IPS-18a (cell line): ENCODE measurements around the gene PCARE.
"Not testable (repeated sequence)": the region's sequence is repeated elsewhere in the genome, so short reads cannot be mapped to it uniquely, and the experiment has no call there.

Source experiments
- H3K27ac ChIP-seq: one replicate; pipeline ENCODE4 v1.5.1; 2013; ENCODE audit warnings: low read length
- H3K27me3 ChIP-seq: one replicate; pipeline ENCODE4 v1.6.1; 2013; ENCODE audit warnings: mild to moderate bottlenecking, low read length; ENCODE audit not compliant: control insufficient read depth, insufficient read depth
- H3K36me3 ChIP-seq: one replicate; pipeline ENCODE4 v1.6.1; 2013; ENCODE audit warnings: low read depth, low read length; ENCODE audit not compliant: control insufficient read depth
- H3K4me1 ChIP-seq: one replicate; pipeline ENCODE4 v1.6.1; 2013; ENCODE audit warnings: low read depth, low read length; ENCODE audit not compliant: control insufficient read depth
- H3K4me3 ChIP-seq: one replicate; pipeline ENCODE4 v1.5.1; 2013; ENCODE audit warnings: low read length
- H3K9ac ChIP-seq: one replicate; pipeline ENCODE4 v1.6.1; 2013; ENCODE audit warnings: mild to moderate bottlenecking, low read length, moderate library complexity
- H3K9me3 ChIP-seq: one replicate; pipeline ENCODE4 v1.6.1; 2013; ENCODE audit warnings: low read depth, low read length; ENCODE audit not compliant: control insufficient read depth

The PCARE gene

DNA sequence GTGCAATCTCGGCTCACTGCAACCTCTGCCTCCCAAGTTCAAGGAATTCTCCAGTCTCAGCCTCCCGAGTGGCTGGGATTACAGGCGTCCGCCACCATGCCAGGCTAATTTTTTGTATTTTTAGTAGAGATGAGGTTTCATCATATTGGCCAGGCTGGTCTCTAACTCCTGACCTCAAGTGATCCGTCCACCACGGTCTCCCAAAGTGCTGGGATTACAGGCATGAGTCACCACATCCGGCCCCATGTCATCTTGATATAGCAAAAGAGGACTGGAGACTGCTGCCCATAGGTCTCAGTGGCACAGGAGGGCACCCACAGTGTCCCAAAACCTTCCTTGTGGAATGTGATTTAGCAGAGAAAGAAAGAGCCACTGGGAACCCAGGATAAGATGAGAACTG, 16.0 kb upstream of the PCARE start:
- not testable (repeated sequence) for H3K36me3 ChIP-seq, H3K27me3 ChIP-seq, H3K4me3 ChIP-seq, H3K9ac ChIP-seq, H3K4me1 ChIP-seq, H3K27ac ChIP-seq, H3K9me3 ChIP-seq

DNA sequence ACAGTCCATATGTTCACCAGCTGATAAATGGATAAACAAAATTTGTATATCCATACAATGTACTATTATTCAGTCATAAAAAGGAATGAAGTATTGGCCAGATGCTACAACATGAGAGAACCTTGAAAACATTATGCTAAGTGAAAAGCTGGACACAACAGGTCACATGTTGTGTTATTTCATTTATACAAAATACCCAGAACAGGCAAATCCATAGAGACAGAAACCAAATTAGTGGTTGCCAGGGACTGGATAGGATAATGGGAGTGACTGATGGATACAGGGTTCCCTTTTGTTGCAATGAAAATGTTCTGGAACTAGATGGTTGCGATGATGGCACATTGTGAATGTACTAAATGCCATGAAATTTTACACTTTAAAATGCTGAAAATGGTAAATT, 10.2 kb upstream of the PCARE start:
- no peak overlapping the region for H3K4me3 ChIP-seq
- H3K9ac ChIP-seq: no peak overlapping the region
- peaks cover 3% of the 10 kb centered on the region for H3K9me3 ChIP-seq
- H3K27ac ChIP-seq: no peak overlapping the region
- H3K4me1 ChIP-seq: no peaks in the 10 kb centered on the region
- H3K27me3 ChIP-seq: no peaks in the 10 kb centered on the region
- H3K36me3 ChIP-seq: no peaks in the 10 kb centered on the region

DNA sequence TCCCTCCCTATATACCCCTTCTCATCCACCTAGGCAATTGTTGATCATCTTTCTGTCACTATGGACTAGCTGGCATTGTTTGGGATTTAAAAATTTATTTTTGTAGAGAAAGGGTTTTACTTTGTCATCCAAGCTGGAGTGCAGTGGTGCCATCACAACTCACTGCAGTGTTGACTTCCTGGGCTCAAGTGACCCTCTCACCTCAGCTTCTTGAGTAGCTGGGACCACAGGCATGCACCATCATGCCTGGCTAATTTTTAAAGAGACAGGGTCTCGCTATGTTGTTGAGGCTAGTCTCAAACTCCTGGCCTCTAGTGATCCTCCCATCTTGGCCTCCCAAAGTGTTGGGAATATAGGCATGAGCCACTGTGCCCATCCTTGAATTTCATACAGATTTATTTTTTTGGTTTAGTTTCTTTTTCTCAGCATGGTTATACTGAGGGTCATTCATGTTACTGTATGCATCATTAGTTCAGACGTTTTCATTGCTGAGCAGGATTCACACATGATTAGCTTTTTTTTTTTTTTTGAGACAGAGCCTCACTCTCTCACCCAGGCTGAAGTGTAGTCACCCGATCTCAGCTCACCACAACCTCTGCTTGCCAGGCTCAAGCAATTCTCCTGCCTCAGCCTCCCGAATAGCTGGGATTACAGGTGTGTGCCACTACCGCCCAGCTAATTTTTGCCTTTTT, 8.6 kb upstream of the PCARE start:
- H3K9ac ChIP-seq: no peak overlapping the region
- no peaks in the 10 kb centered on the region for H3K27me3 ChIP-seq
- peaks cover 3% of the 10 kb centered on the region for H3K9me3 ChIP-seq
- no peaks in the 10 kb centered on the region for H3K36me3 ChIP-seq
- no peaks in the 10 kb centered on the region for H3K4me1 ChIP-seq
- H3K4me3 ChIP-seq: no peak overlapping the region
- H3K27ac ChIP-seq: no peak overlapping the region

DNA sequence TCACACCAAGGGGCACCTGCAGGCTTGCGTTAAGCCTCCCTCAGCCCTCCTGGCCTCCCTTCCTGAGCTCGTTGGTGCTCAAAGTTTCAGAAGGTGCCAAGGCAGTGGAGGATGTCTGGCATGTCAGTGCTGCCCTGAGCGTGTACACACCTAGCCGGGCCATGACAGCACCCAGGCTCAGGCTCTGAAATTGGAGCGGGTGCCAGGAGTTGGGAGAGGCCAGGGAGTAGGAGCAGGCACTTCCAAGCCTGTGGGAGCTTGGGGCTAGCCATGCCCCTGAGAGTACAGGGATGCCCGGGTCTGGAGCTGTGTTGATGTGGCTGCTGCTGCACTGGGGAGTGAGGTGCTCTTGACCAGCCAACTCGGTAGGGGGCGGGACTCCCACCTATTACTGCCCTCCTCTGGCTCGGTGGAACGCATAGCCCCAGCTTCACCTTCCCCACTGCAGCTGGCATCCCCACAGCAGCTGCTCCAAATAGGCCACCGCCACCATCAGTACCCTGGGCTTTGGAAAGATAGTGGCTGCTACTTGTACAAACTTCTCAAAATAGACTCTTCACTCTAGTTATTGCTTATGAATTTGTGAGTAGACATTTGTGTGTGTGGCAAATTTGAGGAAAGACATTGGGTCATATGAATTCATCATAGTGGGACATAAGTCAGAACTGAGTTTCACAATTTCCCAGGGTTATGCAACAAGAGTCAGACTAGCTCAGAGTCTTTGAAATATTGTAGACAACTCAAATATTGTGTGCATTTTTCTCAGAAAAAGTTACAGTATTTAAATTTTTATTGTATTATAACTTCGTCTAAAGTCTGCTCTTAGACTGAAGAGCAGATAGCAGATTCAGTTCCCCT, 6.8 kb upstream of the PCARE start:
- Histone ChIP-seq H3K27ac (no peak overlapping the region), H3K9me3 (peaks cover 3% of the 10 kb centered on the region), H3K27me3 (no peaks in the 10 kb centered on the region), H3K36me3 (no peaks in the 10 kb centered on the region), H3K4me3 (no peak overlapping the region), H3K9ac (no peak overlapping the region), H3K4me1 (no peaks in the 10 kb centered on the region)

DNA sequence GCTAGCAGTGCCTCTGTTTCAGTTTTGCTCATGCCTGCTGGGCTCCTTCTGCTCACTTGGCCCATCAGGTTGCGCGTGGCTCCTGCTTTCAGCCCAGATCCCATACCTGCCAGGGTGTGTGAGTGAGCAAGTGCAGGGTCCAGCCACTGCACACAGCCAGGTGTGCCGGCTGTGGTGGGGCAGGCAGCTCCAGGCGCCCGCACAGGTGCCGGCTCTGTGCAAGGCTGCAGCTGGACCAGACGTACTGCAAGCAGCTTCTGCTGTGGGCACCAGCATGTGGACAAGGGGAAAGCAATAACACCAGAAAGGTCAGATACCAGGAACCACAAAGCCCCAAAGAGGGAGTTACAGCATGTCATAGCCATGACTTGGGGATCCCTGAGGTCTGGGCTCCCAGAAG, 5.6 kb upstream of the PCARE start:
- Histone ChIP-seq H3K4me3 (no peak overlapping the region), H3K36me3 (no peaks in the 10 kb centered on the region), H3K9ac (no peak overlapping the region), H3K9me3 (peaks cover 3% of the 10 kb centered on the region), H3K4me1 (no peaks in the 10 kb centered on the region), H3K27ac (no peak overlapping the region), H3K27me3 (no peaks in the 10 kb centered on the region)

DNA sequence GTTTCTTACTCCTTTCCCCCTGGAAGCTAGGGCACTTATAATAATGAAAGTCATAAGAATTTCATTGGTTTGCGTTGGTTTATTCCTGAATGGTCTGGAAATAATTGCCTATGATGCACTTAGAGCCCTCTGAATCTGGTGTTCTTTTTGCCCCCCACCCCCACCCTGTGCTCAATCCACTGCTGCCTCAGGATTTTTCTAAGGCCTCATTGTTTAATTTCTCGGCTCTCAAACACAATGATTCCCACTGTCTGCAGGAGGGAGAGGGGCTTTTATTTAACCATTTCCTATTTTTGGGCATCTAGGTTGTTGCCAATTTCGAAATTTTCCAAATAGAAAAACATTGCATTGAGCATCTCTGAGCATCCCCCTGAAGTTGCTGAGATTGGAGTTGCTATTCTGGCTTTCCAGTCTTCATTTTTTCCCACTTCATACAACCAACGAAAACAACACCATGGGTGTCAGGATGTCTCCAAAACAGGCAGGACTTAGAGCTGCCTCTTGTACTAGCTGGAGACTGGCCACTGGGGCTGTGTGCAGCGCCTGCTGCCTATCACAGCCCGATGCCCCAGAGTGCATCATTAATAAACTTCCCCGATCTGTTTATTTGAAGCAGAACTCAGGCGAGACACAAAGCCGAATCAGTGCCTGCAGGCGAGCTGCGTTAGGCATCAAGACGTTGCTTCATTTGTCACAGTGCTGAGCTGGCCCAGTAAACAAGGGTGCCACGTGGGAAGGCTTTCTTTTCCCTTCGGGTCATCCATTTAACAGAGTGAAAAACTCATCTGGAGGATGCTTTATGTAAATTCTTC, 1.8 kb upstream of the PCARE start:
- Histone ChIP-seq H3K36me3 (no peaks in the 10 kb centered on the region), H3K27me3 (no peaks in the 10 kb centered on the region), H3K9me3 (peaks cover 3% of the 10 kb centered on the region), H3K9ac (no peak overlapping the region), H3K4me3 (no peak overlapping the region), H3K27ac (no peak overlapping the region), H3K4me1 (no peaks in the 10 kb centered on the region)

DNA sequence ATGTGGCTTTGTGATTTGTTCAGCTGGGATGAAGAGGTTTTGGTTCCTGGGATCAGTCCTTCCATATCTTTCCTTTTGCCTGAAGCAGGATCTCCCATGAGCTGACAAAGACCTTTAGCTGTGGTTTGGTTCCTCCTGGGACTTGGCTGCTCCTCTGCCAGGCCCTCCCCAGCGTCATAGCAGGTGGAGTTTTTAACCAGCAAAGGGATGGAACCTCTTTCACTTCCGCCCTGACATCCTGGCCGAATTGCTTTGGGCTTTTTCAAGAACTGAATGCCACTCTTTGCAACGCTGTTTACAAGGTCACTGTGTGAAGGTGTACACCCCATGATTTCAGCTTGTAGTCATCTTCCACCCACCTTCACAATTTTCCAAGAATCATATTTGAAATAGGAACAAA, 390 bp downstream of the PCARE start:
- Histone ChIP-seq H3K27me3 (no peaks in the 10 kb centered on the region), H3K4me3 (no peak overlapping the region), H3K9me3 (no peaks in the 10 kb centered on the region), H3K36me3 (no peaks in the 10 kb centered on the region), H3K4me1 (no peaks in the 10 kb centered on the region), H3K27ac (no peak overlapping the region), H3K9ac (no peak overlapping the region)

DNA sequence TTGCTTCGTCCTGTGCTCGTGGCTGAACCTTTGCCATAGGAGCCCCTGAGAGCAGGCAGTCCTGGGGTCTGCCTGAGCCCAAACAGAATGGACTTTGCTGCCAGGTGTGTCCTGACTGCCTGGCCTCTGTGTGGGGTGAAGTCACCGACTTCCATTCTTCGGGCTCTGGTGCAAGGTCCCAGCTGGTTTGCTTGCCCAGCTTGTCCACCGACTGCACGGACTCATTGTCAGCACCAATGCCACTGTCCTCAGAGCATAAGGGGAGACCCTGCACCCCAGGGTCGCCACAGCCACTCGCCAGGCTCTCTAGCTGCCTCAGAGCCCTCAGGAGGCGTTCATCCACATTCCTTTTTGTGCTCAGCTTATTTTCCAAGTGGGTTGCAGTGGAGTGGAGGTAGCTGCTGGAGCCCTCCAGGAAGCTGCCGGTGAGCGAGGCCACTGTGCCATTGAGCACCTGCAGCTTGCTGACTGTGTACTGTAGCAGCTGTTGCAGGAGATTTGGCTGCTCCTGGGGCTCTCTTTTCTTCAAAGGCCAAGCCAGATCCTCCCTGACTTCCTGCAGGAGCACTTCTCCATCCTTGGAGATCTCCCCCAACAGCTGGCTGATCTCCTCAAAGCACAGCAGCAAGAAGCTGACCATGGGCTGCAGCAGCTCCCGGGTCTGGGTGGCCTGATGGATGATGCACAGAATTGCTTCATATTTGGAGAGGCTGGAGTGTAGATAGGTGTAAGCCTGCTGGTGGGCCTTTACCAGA, 1.2 kb downstream of the PCARE start:
- H3K9ac ChIP-seq: no peak overlapping the region
- no peaks in the 10 kb centered on the region for H3K9me3 ChIP-seq
- no peak overlapping the region for H3K27ac ChIP-seq
- H3K27me3 ChIP-seq: no peaks in the 10 kb centered on the region
- H3K4me3 ChIP-seq: no peak overlapping the region
- H3K4me1 ChIP-seq: no peaks in the 10 kb centered on the region
- H3K36me3 ChIP-seq: no peaks in the 10 kb centered on the region

DNA sequence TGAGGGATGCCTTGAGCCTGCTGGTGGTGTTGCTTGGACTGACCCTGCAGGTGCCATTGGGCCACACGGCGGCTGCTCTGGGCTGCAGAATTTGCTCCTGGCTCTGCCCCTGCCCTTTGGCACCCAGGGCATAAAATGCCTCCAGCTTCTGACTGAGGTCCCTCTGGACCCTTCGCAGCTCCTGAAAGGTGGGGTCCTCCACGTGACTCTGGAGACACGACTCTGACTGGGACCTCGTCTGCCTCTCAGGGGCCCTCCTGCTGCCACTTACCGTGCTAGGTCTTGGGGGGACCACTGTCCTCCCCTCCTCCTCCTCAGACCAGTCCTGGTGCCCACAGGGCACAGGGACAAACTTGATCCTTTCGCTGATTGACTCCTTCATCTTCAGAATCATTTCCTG, 2.1 kb downstream of the PCARE start:
- H3K4me3 ChIP-seq: no peak overlapping the region

DNA sequence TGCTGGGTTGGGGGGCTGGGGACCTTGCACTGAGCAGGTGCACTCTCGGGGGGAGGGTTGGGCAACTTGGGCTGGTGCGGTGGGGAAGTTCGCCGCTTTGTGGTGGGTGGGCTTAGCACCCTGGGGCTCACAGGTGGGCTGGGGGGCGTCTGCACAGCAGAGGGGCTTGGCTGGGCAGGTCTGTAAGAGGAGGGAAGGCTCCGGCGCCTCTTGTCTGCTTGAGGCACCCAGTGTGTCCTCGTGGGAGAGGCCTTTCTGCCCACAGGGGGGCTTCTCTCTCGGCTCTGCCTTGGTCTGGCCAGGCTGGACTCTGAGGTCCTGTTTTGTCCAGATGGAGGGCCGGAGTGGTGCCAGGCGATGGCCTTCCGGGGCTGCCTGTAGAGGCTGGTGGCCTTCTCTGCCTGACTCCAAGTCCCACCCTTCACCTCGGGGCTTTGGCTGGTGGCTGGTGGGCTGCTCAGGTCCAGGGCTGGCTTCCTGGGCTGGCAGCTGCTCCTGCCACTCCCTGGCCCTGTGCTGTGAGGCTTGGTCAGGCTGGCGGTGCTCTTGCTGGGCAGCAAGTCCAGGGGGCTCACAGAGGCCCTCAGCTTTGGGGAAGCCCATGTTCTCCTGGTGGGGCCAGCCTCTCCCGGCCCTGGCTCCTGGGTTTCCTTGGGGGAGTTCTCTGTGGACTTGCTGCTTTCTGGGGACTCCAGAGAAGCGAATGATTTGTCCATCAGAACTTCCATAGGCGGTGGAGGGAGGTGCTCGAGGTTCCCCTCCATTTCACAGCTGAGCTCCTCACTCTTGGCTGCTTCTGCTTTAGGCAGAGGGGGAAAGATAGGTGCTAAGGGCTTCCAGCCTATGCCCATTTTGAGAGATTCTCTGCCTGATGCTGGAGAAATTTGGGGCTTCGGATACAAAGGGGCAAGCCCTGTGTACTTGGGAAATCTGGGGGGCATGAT, 3.0 kb downstream of the PCARE start:
- no peak overlapping the region for H3K9ac ChIP-seq
- no peak overlapping the region for H3K27ac ChIP-seq
- H3K4me1 ChIP-seq: no peaks in the 10 kb centered on the region
- H3K27me3 ChIP-seq: no peaks in the 10 kb centered on the region
- no peaks in the 10 kb centered on the region for H3K36me3 ChIP-seq
- no peak overlapping the region for H3K4me3 ChIP-seq
- H3K9me3 ChIP-seq: no peaks in the 10 kb centered on the region

More for the DNA sequence above, 2.1 kb downstream of the PCARE start:
- H3K9me3 ChIP-seq: no peaks in the 10 kb centered on the region
- H3K27ac ChIP-seq: no peak overlapping the region
- no peaks in the 10 kb centered on the region for H3K27me3 ChIP-seq
- no peaks in the 10 kb centered on the region for H3K4me1 ChIP-seq
- no peaks in the 10 kb centered on the region for H3K36me3 ChIP-seq
- H3K9ac ChIP-seq: no peak overlapping the region
